Activated CD8-positive, alpha-beta memory T cell treated with anti-CD3 and anti-CD28 coated beads for 24 hours (primary cell): Measurements from ENCODE around the gene IL4.

Experiments used
- DNase-seq: peaks from one replicate; pipeline ENCODE4 v3.0.0-alpha.2; 2020

Gene IL4

DNA sequence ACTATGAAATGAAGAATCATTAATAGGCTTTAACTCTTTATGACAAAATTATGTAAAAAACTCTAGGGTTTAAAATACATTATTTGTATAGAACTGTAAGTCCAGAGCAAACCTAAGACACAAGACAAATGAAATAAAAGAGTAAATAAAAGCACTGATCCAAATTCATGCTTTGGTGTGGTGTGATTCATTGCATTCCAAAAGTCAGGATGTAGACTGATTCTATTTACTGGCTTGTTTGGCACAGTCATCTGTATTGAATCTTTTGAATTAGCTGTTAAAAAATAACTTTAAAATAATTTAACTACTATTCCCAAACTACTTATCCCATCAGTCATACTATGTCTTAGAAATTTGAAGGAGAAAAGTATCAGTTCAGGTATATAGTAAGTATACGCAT lies 31.1 kb downstream of the IL4 start:
- no peak for DNase-seq

DNA sequence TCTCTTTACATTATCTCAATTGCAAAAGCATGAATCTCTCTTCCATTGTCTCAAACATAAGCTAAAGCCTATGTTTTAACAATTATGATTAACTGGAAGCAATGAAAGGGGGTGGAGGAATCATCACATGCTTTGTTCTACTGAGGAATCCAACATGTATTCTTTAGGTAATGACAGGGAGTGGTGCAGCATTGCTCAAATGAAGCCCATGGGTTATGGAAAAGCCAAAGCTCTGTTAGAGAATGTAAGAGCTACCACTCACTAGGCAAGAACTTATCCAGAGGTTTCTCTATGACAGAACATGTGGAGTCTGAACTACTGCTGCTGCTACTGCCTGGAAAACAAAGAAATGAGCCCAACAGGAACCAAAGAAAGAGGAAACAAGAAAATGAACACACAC lies 34.9 kb downstream of the IL4 start:
- no peak for DNase-seq

DNA sequence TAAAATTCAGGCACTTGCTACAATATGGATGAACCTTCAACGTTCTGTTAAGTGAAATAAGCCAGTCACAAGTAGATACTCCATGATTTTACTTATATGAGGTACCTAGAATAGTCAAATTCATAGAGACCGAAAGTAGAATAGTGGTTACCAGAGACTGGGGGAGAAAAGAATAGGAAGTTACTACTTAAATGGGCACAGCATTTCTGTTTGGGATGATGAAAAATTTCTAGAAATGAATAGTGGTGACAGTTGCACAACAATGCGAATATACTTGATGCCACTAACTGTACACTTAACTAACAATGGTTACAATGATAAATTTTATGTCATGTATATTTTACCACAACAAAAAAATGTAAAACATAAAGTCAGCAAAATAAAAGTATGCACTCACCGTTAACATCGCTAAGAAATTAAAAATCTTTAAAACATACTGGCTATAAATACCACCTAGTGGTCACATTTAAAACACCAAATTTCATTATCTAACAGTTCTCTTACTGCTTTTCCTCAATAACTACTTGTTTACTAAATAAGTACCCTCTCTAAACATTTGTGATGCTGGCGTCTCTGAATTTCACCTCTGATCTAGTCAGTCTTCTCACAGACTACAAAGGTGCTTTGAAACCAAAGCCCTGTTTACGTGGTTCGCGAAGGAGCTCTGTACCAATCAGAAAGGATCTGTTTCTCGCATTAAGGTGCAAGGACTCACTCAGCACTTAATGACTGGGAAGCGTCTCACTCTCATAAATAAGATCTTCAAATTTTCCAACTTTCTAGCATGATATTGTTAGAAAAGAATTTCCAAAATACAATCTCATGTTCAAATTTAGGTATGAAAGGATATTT lies 40.9 kb downstream of the IL4 start:
- DNase-seq, result no peak

DNA sequence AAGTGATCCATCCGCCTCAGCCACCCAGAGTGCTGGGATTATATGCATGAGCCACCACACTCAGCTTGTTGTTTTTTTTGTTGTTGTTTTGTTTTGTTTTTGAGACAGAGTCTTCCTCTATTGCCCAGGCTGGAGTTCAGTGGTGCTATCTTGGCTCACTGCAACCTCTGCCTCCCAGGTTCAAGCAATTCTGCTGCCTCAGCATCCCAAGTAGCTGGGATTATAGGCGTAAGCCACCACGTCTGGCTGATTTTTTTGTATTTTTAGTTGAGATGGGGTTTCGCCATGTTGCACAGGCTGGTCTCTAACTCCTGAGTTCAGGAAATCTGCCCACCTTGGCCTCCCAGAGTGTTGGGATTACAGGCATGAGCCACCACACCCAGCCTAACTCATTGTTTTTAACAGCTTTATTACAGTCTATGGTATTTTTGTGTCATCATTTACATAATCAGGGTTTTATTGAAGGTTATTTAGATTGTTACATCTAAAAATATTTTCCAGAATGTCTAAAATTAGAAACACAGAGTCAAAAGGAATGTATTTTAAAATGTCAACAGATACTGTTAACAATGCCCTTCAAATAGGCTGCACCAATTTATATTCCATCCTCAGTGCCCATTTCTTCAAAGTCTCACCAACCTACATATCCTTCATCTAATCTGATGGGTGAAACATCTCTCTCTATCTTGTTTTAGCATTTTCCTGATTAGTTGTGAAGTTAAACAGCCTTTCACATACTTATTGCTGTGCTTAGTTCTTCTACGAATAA lies 44.9 kb downstream of the IL4 start:
- DNase-seq, result no peak

DNA sequence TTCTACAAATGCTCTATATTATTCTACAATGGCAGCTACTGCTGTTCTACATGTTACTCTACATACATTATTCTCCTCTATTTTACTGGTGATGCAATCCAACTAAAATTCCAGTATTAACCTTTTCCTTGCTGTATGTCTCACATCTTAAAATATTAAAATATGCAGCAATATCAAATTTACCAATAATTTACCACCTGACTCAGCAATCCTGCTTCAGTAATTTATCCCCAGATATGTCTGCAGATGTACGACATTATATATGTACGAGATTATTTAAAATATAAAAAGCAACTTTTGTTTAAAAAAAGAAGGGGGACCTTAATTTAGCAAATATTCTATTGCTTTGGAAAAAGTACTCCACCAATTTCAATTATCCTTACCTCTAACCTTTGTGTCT lies 52.0 kb downstream of the IL4 start:
- no peak for DNase-seq

DNA sequence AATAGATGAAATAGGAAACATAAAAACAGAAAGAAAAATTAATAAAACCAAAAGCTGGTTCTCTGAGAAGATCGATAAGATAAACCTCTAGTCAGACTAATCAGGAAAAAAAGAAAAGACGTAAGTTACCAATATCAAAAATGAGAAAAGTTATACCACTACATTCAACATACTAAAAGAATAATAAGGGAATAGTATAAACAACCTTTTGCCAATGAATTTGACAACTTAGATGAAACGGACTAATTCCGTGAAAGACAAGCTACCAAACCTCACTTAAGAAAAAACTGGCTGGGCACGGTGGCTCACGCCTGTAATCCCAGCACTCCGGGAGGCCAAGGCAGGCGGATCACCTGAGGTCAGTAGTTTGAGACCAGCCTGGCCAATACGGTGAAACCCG lies 56.1 kb downstream of the IL4 start:
- DNase-seq, result no peak
